Measurements from ENCODE around the gene TMEM150C.
A peak's percentile ranks its signal among the peaks of the same experiment; 100 is the strongest.

The TMEM150C gene

DNA sequence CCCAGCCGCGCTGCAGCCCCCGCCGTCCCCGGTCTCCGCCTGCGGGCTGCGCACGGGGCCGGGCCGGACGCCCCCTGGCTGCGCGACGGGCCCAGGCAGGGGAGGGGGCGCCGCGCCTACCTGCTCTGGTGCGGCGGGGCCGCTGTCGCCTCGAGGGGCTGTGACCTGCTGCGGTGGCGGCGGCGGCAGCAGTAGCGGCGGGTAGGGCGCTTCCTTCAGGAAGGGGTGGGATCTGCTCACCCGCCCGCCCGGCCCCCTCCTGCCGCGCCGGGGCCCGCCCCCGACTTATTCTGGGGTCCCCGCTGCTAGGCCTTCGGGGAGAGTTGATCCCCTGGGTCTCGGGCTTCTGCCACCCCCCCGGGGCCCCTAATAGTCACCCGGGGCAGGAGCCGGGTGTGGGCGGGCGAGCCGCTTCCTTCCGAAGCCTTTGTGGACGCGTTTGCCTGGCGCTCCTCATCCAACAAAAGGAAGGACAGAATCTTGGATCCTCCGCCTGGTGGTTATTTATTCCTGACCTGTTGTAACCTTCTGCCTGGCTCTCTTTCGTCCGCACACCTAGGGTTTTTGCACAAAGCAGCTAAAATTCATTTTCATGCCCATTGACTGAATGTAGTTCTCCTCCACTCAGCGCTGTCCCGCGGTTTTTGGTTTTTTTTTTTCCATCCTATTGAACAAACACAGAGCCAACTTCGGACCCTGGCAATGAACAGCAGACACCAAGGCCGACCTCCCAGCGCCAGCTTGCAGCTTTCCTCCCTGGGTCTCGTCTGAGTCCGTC is at the start of gene TMEM150C:
Gene TMEM150C (minus strand): TSS at position 203 of the 778 bp plus-strand sequence. CDS start 57,331 bp downstream, outside the sequence.
- DNase-seq: peak; percentile 64

- DNase-seq: no peak
These were observed 49.7 kb upstream of the TMEM150C start for GRCh38 chr4:82611527-82611926.

GRCh38 chr4:82610041-82610440 is 48.3 kb upstream of the TMEM150C start:
- no peak for DNase-seq

- DNase-seq: no peak
These were observed 44.8 kb upstream of the TMEM150C start for GRCh38 chr4:82606622-82607021.

GRCh38 chr4:82604522-82604921 is 42.7 kb upstream of the TMEM150C start:
- DNase-seq: no peak

DNA sequence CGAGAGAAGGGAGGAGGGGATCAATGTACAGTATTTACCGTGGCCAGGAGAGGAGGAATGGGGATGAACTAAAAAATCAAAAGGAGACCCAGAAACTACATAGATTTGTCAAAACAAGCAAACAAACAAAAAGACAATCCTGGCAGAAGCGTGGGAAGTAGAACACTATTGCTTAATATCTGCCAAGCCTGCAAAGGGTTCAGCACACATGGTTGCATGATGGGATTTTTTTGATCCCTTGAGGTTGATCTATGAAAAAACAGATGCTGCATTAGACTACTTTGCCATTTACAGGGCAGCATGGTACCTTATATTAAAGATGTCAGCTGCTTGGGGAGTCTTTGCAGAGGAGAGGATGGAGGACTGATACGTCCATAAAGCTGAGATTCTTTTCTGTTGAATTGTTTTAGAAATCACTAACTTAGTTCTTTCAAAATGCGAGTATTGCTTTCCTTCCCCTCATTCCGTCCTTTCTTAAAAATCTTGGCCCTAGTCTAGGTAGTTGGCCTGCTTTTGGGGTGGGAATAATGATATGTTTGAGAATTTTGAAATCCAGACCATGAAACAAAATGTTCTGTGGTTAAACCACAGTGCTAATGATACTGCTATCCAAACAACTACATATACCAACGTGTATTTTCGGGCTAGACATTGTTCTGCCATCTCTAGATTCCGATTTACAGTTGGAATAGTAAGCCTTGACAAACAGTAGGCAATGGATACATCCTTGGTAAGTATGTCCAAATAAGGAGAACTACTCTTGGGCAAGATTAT is 39.6 kb upstream of the TMEM150C start:
- no peak for DNase-seq

GRCh38 chr4:82599336-82599735 is 37.5 kb upstream of the TMEM150C start:
- peak; percentile 79 for DNase-seq

GRCh38 chr4:82594456-82594855 is 32.7 kb upstream of the TMEM150C start:
- no peak for DNase-seq

DNA sequence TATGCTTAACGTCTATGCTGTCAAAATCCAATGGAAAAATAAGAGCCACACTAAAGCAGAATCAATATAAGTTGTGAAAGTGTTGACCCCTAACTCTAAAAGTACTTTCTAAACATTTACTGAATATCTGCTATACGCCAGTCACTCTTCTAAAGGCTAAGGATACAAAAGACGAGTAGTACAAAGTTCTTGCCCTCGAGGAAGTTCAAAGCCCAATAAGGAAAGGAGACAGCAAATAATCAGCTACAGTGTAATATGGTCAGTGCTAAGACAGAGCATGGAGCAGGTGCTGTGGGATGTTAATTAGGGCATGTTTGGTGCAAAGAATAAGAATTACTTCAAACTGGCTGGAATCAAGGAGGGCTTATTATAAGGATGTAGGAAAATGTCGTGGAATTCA is 31.6 kb upstream of the TMEM150C start:
- DNase-seq: no peak

DNA sequence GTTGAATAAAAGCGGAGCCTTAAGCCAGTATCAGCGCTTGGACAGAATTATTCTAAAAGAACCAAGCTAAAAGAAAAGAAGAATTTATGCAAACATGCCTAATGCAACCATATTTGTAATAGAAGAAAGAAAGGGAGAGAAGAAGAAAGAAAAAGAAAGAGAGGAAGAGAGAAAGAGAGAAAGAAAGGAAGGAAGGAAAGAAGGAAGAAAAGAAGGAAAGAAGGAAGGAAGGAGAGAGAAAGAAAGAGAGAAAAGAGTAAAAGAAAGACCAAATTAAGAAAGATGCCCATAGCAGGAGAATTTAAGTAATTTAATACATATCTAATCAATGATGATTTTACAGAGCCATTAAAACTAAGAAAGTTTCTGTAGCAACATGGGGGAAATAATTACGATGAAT is 30.9 kb upstream of the TMEM150C start:
- no peak for DNase-seq

DNA sequence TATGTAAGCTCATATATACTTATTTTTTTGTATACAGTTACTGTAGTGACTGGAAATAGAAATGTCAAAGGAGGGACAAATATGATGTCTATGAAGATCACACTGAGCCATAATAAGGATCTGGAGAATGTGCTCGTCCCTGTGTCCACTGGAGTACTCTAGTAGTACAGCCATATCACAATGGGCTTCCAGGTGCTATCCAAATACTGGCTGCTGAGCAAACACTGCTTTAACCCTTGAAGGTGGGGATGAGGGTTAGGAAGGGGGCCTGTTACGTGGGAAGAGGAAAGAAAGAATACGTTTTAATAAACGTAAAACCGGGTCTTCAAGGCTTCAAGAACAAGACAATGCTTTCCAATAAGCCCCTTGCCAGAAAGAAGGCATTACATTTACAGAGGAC is 29.8 kb upstream of the TMEM150C start:
- peak; percentile 54 for DNase-seq

GRCh38 chr4:82589756-82590155 is 28.0 kb upstream of the TMEM150C start:
- DNase-seq: no peak

DNA sequence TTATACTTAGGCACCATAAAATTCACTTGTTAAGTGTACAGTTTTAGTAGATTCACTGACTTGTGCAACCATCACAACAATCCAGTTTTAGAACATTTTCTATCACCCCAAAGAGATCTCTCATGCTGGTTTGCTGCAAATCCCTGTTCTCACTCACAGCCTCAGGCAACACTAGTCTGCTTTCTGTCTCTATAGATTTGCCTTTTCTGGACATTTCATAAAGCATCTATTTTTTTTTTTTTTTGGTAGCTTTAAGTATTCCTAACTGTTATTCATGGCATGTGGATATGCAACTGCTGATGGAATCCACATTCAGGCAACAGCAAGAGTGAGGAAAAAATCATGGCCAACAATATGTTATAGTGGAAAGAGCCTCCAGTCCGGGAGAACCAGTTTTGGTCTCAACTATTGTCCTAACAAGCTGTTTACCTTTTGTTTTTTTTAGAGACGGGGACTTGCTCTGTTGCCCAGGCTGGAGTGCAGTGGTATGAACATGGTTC is 27.0 kb upstream of the TMEM150C start:
- DNase-seq: no peak

GRCh38 chr4:82587826-82588540 is 26.2 kb upstream of the TMEM150C start:
- no peak for DNase-seq

DNA sequence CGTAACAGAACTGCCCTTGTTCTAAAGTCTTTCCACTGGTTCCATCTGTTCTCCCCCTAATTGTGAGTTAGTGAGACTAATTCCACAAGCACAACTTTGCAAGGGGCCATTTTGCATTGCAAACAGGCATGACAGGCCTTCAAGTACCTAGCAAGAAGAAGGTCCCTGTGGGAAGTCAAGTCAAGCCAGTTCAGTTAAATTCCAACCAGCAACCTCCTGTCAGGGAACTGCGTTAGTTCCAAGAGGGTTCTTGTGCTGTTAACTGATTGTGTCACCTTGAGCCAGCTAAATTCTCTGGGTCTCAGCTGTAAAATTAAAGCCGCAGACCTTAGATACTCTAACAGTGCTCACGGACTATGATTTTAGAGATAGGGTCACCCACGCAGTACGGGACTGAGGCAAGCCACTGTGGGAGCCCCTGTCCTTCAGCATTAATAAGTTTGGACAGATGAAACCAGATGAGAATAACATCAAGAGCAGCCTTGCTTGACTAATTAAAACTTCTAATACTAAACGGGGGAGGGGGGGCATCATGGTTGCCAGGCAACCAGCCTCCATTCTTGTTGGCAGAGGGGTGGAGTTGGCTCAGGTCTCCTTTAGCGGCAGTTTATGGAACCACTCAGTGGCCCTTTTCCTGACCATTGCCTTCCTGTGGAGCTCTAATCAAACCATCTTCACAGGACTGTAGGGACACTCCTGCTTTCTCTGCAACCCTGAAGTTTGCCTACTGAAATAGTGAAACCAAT is 24.1 kb upstream of the TMEM150C start:
- peak; percentile 18 for DNase-seq

DNA sequence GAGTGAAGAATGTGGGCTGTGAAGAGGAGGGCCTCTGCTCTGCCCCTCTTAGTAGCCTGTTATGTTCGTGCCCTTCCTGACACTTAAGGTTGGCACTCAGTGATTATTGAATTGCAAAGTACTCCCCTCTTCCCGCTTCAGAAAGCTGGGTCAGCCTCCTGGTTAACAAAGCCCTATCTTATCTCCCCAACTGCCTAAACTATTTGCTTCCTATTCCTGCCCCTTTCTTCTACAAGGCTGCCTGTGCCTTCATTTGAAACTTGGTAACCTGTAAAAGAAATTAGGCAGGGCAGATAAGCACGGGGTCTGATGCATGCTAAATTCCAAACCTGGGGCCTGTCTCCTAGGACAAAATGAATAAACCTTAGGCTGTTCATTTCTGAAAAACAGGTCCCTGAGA is 23.1 kb upstream of the TMEM150C start:
- no peak for DNase-seq

DNA sequence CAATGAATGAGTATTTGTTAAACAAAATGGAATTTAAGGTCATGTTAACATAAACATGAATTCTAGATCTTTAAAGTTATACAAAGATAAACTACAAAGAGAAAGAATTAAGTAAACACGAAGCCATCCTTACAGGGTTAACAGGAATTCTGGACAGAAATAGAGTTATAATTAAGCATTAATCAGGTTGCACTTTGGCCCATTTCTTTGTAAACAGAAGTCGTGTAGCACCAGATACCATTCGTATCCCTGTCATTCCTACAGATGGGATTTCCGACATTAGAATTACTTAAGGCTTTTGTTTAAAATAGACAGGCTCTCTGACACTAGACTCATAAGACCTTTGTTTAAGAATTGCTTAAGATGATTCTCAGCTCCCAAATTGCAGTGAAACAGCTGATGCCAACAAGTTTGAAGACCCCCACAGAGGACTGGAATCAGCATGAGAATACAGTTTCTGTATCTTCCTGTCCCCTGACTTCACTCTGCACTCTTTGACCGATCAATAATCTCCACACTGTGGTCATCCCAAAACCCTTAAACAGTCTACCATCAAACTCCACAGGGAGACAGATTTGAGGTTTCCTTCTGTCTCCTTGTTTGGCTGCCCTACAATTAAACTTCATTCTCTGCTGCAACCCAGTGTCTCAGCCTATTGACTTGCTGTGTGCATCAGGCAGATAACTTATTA is 22.3 kb upstream of the TMEM150C start:
- DNase-seq: no peak

GRCh38 chr4:82579932-82580331 is 18.1 kb upstream of the TMEM150C start:
- no peak for DNase-seq

DNA sequence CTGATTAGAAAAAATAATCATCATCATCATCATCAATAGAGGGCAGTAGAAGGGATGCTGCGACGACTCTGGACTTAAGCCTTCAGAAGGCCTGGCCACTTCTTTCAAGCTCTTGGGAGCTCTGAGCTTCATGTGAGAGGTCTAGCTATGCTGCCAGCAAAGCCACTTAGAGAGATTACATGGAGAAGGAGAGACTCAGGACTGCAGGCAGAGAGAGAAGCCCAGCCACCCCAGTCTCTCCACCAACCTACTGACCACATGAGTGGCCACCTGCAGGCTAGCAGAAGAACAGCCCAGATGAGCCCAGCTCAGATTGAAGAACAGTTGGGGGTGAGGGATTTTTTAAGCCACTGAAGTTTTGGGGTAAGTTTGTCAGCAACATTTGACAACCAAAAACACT is 17.1 kb upstream of the TMEM150C start:
- DNase-seq: no peak

DNA sequence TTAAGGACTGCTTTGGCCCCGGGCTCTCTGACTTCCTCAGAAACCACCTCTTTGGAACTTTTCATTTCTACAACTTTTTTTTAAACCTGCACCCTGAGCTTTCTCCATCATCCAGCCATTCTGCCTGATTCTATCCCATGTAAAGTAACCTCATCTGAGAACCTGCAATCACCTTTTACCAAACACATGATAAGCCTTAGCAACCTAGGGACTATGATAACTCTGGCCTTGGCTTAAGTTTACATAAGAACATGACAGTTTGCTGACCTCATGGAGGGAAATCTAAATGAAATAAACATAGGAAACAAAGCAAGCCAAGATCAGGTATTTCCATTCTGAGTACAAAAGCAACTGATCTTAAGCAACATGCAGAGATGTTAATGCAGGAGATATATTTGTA is 15.7 kb upstream of the TMEM150C start:
- no peak for DNase-seq

GRCh38 chr4:82569727-82570126 is 7.9 kb upstream of the TMEM150C start:
- DNase-seq: no peak

DNA sequence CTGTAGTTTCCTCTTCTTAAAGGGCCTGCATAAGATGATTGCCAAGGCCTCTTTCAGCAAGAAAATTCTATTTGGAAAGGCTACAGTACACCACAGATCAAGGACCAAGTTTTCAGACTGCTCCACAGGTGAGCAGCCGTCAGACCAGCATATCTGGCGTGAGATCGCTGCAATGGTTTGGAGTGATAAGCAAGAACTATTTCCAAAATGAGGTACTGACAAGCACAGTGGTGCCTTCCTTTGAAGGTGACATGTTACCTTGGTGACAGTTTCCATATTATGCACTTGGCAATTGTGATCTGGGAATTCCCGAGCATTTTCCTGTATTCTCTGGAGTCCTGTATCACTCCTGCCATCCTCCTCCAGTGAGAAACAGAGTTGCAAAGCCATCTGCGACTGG is 7.3 kb upstream of the TMEM150C start:
- DNase-seq: no peak

Measured in NCI-H510A treated with DMSO at 0.1 percent for 48 hours (cell line).